GM23248 (cell line): ENCODE data around the gene ZFP36. TPM values are rescaled to one million over a fixed set of nuclear protein-coding genes. Genes with fewer than 3 reads are reported as not detected.

Experiments used
- DNase-seq: peaks from one replicate; pipeline ENCODE4 v3.0.0-alpha.2; 2015
- H2AFZ ChIP-seq: fragments of 200-600 bp; sonication (generic); 2 replicates; pipeline ENCODE4 v1.6.1; 2016; ENCODE audit warnings: antibody characterized with exemption
- H3F3A ChIP-seq: fragments of 200-600 bp; sonication (generic); 2 replicates; pipeline ENCODE4 v1.6.1; 2016; ENCODE audit warnings: mild to moderate bottlenecking, antibody characterized with exemption, mixed run types; ENCODE audit not compliant: insufficient read depth
- H3K27ac ChIP-seq: fragments of 200-600 bp; sonication (generic); 2 replicates; pipeline ENCODE4 v1.5.1; 2016; ENCODE audit warnings: mild to moderate bottlenecking
- H3K27me3 ChIP-seq: fragments of 200-600 bp; sonication (generic); replicated peaks from 2 replicates; pipeline ENCODE4 v1.6.1; 2016; ENCODE audit warnings: mild to moderate bottlenecking; ENCODE audit not compliant: insufficient read depth
- H3K36me3 ChIP-seq: fragments of 200-600 bp; sonication (generic); 2 replicates; pipeline ENCODE4 v1.6.1; 2016; ENCODE audit warnings: low read depth, mild to moderate bottlenecking
- H3K4me1 ChIP-seq: fragments of 200-600 bp; sonication (generic); 2 replicates; pipeline ENCODE4 v1.6.1; 2016; ENCODE audit warnings: mild to moderate bottlenecking; ENCODE audit not compliant: insufficient read depth
- H3K4me2 ChIP-seq: fragments of 200-600 bp; sonication (generic); one replicate; pipeline ENCODE4 v1.6.1; 2016; ENCODE audit warnings: mild to moderate bottlenecking; ENCODE audit not compliant: unreplicated experiment
- H3K4me3 ChIP-seq: fragments of 200-600 bp; sonication (generic); 2 replicates; pipeline ENCODE4 v1.5.1; 2016; ENCODE audit warnings: mild to moderate bottlenecking
- H3K79me2 ChIP-seq: fragments of 200-600 bp; sonication (generic); 2 replicates; pipeline ENCODE4 v1.6.1; 2016; ENCODE audit warnings: mild to moderate bottlenecking; ENCODE audit not compliant: insufficient read depth
- H3K9ac ChIP-seq: fragments of 200-600 bp; sonication (generic); 2 replicates; pipeline ENCODE4 v1.6.1; 2016; ENCODE audit warnings: mild to moderate bottlenecking
- H3K9me2 ChIP-seq: fragments of 200-600 bp; sonication (generic); 2 replicates; pipeline ENCODE4 v1.6.1; 2016; ENCODE audit warnings: mixed run types, mild to moderate bottlenecking, moderate library complexity; ENCODE audit not compliant: insufficient read depth
- H3K9me3 ChIP-seq: fragments of 200-600 bp; sonication (generic); one replicate; pipeline ENCODE4 v1.6.1; 2017; ENCODE audit warnings: low read depth
- H4K20me1 ChIP-seq: fragments of 200-600 bp; sonication (generic); 2 replicates; pipeline ENCODE4 v1.6.0; 2016; ENCODE audit not compliant: insufficient read depth
- EZH2 ChIP-seq: fragments of 200-600 bp; sonication (generic); IDR thresholded peaks from 2 replicates; pipeline ENCODE4 v1.6.1; 2018; ENCODE audit warnings: antibody characterized with exemption, mild to moderate bottlenecking; ENCODE audit not compliant: insufficient read depth, poor library complexity, severe bottlenecking
- EZH2phosphoT487 ChIP-seq: fragments of 200-600 bp; sonication (generic); IDR thresholded peaks from 2 replicates; pipeline ENCODE4 v1.6.1; 2018; ENCODE audit warnings: antibody characterized with exemption, moderate library complexity, mild to moderate bottlenecking, low read depth; ENCODE audit not compliant: insufficient read depth
- WGBS, 2 experiments: methylation state at CpG; one replicate each; pipeline ENCODE4 v1.1.6; 2015 to 2017; ENCODE audit warnings: low lambda C conversion rate in 2 of 2, low coverage in 1 of 2; ENCODE audit errors: missing lambda C conversion rate in 2 of 2; 5-methylcytosine and 5-hydroxymethylcytosine counted together
- in situ Hi-C: fragments of 300-500 bp; cut with MboI; formaldehyde crosslinking; loops from 2 replicates; pipeline ENCODE4 v1.15.0; 2020
- polyA plus RNA-seq: library from polyadenylated mRNA; unstranded; fragments of >200 nt; fragmentation: Nextera tagmentation; extraction: Ambion mirVana; gene quantifications from 2 replicates; pipeline ENCODE4 v1.2.1, GENCODE V29; 2016
- total RNA-seq: library from RNA; depleted of rRNA; stranded (reverse); fragments of >200 nt; shearing (Covaris generic); gene quantifications from 2 replicates; pipeline ENCODE4 v1.2.3, GENCODE V29; 2014

ZFP36 gene
- total and polyA plus RNA-seq, 2 experiments from 2014 or later = 13.9 to 86.2 TPM

DNA sequence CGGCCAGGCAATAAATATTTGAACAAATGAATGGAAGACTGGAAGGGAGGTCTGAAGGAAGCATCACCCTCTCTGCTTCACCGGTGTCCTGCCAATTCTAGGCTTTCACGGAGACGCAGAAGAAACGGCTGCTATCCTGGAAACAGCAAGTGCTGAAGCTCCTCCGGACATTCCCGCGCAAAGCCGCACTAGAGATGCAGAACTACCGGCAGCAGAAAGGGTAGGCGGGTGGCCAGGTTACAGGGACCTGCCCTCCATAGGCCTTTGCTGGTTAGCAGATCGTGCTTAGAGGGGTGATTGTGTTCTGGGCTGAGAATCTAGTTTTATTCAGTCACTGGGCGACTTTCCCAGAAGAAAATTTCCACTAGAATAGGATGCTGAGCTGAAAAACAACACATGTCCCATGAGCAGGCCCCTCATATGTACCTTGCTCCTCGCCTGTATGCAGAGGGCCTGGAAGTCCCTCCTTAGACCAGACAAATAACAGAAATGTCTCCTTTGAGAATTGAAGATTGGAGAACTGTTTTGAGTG is 26.7 kb upstream of the ZFP36 start:
- no peak for DNase-seq
- H3K4me3 ChIP-seq = no peak overlapping the region
- 69 to 75% methylated on average over 14 of the region's 14 CpGs for WGBS, 2 experiments
- H3K4me1 ChIP-seq = no peaks in the 10 kb centered on the region
- peaks cover 12% of the 10 kb centered on the region; the same call in 1 of the 2 replicates for H3F3A ChIP-seq
- TF ChIP-seq EZH2phosphoT487 = no peak
- no peak for TF ChIP-seq EZH2
- no peak overlapping the region for H2AFZ ChIP-seq
- no peak overlapping the region for H3K9ac ChIP-seq
- peaks cover 10% of the 10 kb centered on the region for H3K79me2 ChIP-seq
- no peaks in the 10 kb centered on the region for H3K9me3 ChIP-seq
- peaks cover 47% of the 10 kb centered on the region for H3K36me3 ChIP-seq
- no peaks in the 10 kb centered on the region for H3K9me2 ChIP-seq
- H3K27me3 ChIP-seq = no peaks in the 10 kb centered on the region
- no peak overlapping the region for H3K27ac ChIP-seq
- H4K20me1 ChIP-seq = no peaks in the 10 kb centered on the region
- H3K4me2 ChIP-seq = no peak overlapping the region
- in situ Hi-C loops = no loop called here

DNA sequence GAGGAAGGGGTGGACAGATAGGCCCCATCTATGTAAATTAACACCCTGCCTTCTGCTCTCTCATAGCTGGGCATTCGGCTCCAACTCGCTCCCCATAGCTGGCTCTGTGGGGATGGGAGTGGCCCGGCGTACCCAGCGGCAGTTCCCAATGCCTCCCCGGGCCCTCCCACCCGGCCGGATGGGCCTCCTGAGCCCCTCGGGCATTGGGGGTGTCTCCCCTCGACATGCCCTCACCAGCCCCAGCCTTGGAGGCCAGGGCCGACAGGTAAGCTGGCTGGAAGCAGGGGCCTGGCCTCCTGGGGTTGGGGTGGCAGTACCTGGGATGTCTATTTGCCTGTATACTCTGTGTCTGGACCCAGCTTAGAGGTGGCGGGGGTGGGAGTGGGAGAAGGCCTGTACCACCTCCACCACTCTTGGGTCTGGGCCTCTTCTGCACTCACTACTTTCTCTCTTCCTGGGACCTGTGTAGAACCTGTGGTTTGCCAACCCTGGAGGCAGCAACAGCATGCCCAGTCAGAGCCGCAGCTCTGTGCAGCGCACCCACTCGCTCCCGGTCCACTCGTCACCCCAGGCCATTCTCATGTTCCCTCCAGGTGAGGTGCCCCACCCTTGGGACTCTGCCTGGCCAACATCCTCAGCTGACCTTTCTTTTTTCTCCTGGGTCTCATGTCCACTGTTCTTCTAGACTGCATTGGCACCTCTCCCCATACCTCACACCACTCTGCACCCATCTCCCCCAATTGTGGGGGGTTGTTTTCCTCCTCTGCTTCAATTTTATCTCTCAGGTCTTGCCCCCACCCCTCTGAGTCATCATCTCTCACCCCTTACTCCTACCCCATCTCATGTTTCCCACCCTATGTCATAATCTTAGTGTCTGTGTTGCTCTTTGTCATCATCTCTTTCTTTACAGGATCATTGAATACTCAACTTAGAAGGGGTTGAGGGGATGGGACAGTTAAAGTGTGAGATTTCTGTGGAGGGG is 25.8 kb upstream of the ZFP36 start:
- no peak overlapping the region for H3K9ac ChIP-seq

DNA sequence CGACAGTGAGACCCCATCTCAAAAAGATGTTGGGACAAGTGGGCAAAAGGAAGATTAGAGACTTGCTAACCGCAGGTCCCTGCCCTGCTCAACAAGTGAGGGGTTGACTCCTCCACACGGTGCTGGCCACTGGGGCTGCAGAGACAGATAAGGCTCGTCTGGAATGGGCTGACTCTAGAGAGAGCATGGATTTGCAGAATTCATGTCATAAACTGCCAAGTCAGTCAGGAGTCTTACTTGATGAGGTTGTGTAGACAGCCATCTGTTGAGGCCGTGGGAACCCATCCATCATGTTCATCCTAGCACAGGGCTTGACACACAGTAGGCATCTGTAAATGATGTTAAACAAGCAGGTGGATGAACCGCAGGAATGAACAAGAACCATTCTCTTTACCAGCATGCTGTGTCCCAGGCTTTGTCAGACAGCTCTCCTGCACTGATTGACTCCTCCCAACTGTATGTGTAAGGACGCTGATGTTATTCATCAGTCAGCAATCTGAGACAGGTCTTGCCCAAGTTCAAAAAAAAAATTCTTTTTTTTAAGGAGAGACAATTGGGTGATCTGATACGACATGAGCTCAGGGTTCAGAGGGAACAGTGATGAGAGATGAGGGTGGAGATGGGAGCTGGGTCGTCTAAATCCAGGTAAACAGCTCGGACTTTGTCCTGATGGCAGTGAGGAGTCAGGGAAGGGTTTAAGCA is 24.6 kb upstream of the ZFP36 start:
- H3K4me1 ChIP-seq = no peaks in the 10 kb centered on the region

More for the DNA sequence above, 25.8 kb upstream of the ZFP36 start:
- no peak for DNase-seq
- H3K9me2 ChIP-seq = no peaks in the 10 kb centered on the region
- no peak overlapping the region for H2AFZ ChIP-seq
- H3K27ac ChIP-seq = no peak overlapping the region
- no peak overlapping the region for H3K4me3 ChIP-seq
- peaks cover 12% of the 10 kb centered on the region; the same call in 1 of the 2 replicates for H3F3A ChIP-seq
- TF ChIP-seq EZH2phosphoT487 (no peak), EZH2 (no peak)
- H3K4me2 ChIP-seq = no peak overlapping the region
- H3K4me1 ChIP-seq = no peaks in the 10 kb centered on the region
- H4K20me1 ChIP-seq = no peaks in the 10 kb centered on the region
- H3K79me2 ChIP-seq = peaks cover under 1% of the 10 kb centered on the region
- WGBS, 2 experiments = 86 to 95% methylated on average over 15 to 17 of the region's 17 CpGs
- in situ Hi-C loops = no loop called here
- no peaks in the 10 kb centered on the region for H3K27me3 ChIP-seq
- H3K9me3 ChIP-seq = no peaks in the 10 kb centered on the region
- H3K36me3 ChIP-seq = peaks cover 47% of the 10 kb centered on the region

More for the DNA sequence above, 24.6 kb upstream of the ZFP36 start:
- Histone ChIP-seq H3K9me3 (no peaks in the 10 kb centered on the region), H3K79me2 (no peaks in the 10 kb centered on the region; the same call in 1 of the 2 replicates), H3F3A (peaks cover 12% of the 10 kb centered on the region; the same call in 1 of the 2 replicates), H4K20me1 (no peaks in the 10 kb centered on the region), H2AFZ (no peak overlapping the region), H3K9me2 (no peaks in the 10 kb centered on the region), H3K27ac (no peak overlapping the region), H3K4me3 (no peak overlapping the region), H3K36me3 (peaks cover 45% of the 10 kb centered on the region), H3K27me3 (no peaks in the 10 kb centered on the region), H3K4me2 (no peak overlapping the region), H3K9ac (no peak overlapping the region)
- 78 to 82% methylated on average over 10 of the region's 10 CpGs for WGBS, 2 experiments
- DNase-seq = peak; percentile 45
- TF ChIP-seq EZH2phosphoT487 (no peak), EZH2 (no peak)
- in situ Hi-C loops = no loop called here
